HCT116 (cell line): ENCODE results near the gene LRCH3.

Source experiments
- CBX3 ChIP-seq: IDR thresholded peaks from 2 replicates; pipeline ENCODE4 v1.6.1; 2012; ENCODE audit warnings: low read depth
- EGR1 ChIP-seq: IDR thresholded peaks from 2 replicates; pipeline ENCODE4 v1.6.1; 2012; ENCODE audit warnings: low read depth
- EZH2phosphoT487 ChIP-seq: fragments of 200-600 bp; IDR thresholded peaks from 2 replicates; pipeline ENCODE4 v1.6.1; 2018; ENCODE audit warnings: antibody characterized with exemption, borderline replicate concordance
- FOSL1 ChIP-seq: IDR thresholded peaks from 2 replicates; pipeline ENCODE4 v1.6.1; 2012; ENCODE audit warnings: low read depth
- POLR2A ChIP-seq: IDR thresholded peaks from 2 replicates; pipeline ENCODE4 v1.7.0; 2011; ENCODE audit warnings: borderline replicate concordance; ENCODE audit not compliant: insufficient read depth, insufficient read length; ENCODE audit errors: extremely low read depth
- POLR2AphosphoS5 ChIP-seq: IDR thresholded peaks from 2 replicates; pipeline ENCODE4 v1.6.1; 2011; ENCODE audit warnings: mild to moderate bottlenecking, low read depth, low read length, moderate library complexity
- RAD21 ChIP-seq: IDR thresholded peaks from 2 replicates; pipeline ENCODE4 v1.6.1; 2012; ENCODE audit warnings: low read depth, mild to moderate bottlenecking
- SIN3A ChIP-seq: IDR thresholded peaks from 2 replicates; pipeline ENCODE4 v1.6.1; 2012; ENCODE audit warnings: low read depth
- SP1 ChIP-seq: IDR thresholded peaks from 2 replicates; pipeline ENCODE4 v1.6.1; 2012; ENCODE audit warnings: low read depth
- SRF ChIP-seq: IDR thresholded peaks from 2 replicates; pipeline ENCODE4 v1.6.1; 2012; ENCODE audit warnings: low read depth
- YY1 ChIP-seq: IDR thresholded peaks from 2 replicates; pipeline ENCODE4 v1.6.1; 2011; ENCODE audit warnings: low read length, low read depth, moderate library complexity, mild to moderate bottlenecking; ENCODE audit not compliant: insufficient replicate concordance; ENCODE audit errors: extremely low read depth
- TF ChIP-seq, protein P1 (sequence below), 3 experiments: fragments of 200-600 bp in 1 of 3; sonication (generic) in 1 of 3; IDR thresholded peaks in 2 of 3; conservative IDR thresholded peaks in 1 of 3; 2 replicates each; pipeline ENCODE4 v1.5.1; 2012 to 2017; ENCODE audit warnings: low read depth in 2 of 3, low read length in 2 of 3, antibody characterized with exemption in 1 of 3, borderline replicate concordance in 1 of 3, control low read depth in 1 of 3, mild to moderate bottlenecking in 1 of 3, mixed read lengths in 1 of 3, mixed run types in 1 of 3, moderate library complexity in 1 of 3; ENCODE audit not compliant: insufficient read depth in 1 of 3
- TF ChIP-seq, protein P2 (sequence below): IDR thresholded peaks from 2 replicates; pipeline ENCODE4 v1.6.1; 2011; ENCODE audit warnings: mild to moderate bottlenecking, low read length, moderate library complexity; ENCODE audit not compliant: insufficient replicate concordance; ENCODE audit errors: extremely low read depth

DNA sequence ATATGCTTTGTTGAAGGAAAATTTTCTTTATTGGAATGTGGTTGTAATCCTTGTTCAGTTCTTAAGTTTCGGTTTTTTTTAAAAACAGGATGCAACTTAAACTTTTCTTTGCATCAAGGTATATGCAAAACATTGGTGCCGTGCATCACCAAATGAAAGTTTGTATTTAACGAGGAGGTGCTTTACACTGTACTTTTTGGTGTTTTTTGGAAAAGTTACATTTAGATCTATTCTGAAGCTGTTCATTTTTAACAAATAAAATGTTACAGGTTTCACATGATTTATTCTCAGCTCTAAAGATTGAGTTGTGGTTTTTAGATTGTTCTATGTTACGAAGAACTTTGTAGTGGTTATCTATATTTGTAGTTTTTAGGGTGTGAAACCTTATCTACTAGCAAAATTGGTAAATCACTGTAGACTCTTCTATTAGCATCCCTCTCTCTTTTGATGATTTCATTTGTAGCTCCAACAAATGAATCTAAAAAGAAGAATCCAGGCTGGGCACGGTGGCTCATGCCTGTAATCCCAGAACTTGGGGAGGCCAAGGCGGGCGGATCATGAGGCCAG, 7.0 kb upstream of the LRCH3 start:
- TF ChIP-seq FOSL1, result no peak
- TF ChIP-seq SIN3A, result no peak
- TF ChIP-seq, protein P1, sequence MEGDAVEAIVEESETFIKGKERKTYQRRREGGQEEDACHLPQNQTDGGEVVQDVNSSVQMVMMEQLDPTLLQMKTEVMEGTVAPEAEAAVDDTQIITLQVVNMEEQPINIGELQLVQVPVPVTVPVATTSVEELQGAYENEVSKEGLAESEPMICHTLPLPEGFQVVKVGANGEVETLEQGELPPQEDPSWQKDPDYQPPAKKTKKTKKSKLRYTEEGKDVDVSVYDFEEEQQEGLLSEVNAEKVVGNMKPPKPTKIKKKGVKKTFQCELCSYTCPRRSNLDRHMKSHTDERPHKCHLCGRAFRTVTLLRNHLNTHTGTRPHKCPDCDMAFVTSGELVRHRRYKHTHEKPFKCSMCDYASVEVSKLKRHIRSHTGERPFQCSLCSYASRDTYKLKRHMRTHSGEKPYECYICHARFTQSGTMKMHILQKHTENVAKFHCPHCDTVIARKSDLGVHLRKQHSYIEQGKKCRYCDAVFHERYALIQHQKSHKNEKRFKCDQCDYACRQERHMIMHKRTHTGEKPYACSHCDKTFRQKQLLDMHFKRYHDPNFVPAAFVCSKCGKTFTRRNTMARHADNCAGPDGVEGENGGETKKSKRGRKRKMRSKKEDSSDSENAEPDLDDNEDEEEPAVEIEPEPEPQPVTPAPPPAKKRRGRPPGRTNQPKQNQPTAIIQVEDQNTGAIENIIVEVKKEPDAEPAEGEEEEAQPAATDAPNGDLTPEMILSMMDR (IDR thresholded peaks at IDR 0.05 in 2 of 3, conservative IDR thresholded peaks at IDR 0.05 in 1 of 3; ENCODE audit: borderline replicate concordance in 1 of 3, insufficient read depth in 1 of 3, low read depth in 2 of 3, low read length in 2 of 3), result no peak
- TF ChIP-seq EZH2phosphoT487, result no peak
- TF ChIP-seq SRF, result no peak
- no peak for TF ChIP-seq EGR1
- no peak for TF ChIP-seq POLR2AphosphoS5
- TF ChIP-seq SP1, result no peak
- no peak for TF ChIP-seq POLR2A
- TF ChIP-seq, protein P2, sequence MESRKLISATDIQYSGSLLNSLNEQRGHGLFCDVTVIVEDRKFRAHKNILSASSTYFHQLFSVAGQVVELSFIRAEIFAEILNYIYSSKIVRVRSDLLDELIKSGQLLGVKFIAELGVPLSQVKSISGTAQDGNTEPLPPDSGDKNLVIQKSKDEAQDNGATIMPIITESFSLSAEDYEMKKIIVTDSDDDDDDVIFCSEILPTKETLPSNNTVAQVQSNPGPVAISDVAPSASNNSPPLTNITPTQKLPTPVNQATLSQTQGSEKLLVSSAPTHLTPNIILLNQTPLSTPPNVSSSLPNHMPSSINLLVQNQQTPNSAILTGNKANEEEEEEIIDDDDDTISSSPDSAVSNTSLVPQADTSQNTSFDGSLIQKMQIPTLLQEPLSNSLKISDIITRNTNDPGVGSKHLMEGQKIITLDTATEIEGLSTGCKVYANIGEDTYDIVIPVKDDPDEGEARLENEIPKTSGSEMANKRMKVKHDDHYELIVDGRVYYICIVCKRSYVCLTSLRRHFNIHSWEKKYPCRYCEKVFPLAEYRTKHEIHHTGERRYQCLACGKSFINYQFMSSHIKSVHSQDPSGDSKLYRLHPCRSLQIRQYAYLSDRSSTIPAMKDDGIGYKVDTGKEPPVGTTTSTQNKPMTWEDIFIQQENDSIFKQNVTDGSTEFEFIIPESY, result no peak
- TF ChIP-seq CBX3, result no peak
- TF ChIP-seq RAD21, result no peak
- TF ChIP-seq YY1, result no peak
